ENCODE data around the gene TNFRSF18.

TNFRSF18 gene

DNA sequence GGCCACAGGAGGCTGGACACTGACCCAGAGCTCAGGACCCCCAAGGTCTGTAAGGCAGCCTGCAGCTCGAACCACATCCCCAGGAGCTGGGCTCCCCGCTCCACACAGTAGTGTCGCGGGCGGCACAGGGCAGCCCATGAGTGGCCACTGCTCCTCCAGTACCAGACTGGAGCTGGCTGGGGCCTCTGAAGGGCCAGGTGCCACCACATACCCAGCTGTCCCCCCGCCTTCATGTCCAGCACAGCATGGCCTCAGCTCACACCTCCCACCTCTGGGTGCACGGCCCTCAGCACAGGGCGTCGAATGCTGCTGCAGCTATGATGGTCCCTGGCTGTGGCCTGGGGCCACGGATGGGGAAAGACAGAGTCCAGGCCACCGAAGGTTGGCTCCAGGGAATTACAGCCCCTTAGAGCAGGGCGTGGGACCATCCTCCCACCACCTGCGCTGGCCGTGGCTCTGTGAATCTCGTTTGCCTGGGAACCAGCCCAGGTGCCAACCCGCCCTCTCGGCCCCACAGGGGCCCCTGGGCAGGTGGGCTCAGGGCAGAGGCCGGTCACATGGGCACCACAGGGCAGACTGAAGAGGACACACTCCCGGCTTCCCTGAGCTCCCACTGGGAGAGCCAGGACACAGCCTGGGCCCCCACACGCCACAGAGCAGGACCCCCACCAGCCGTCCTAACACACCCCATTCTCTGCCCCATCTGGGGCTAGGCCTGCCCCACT lies 9.7 kb upstream of the TNFRSF18 start:
- H3K4me1 ChIP-seq (ENCODE audit: insufficient read depth, low read length) = no peaks in the 10 kb centered on the region
- no peak overlapping the region for H3K9ac ChIP-seq (ENCODE audit: low read depth, low read length)
- H3K36me3 ChIP-seq (ENCODE audit: insufficient read depth, low read length) = no peaks in the 10 kb centered on the region
- no peaks in the 10 kb centered on the region for H3K9me3 ChIP-seq (ENCODE audit: control insufficient read depth, insufficient read depth, low read length)

GRCh38 chr1:1215080-1215676 lies 8.8 kb upstream of the TNFRSF18 start:
- no peaks in the 10 kb centered on the region for H3K36me3 ChIP-seq (ENCODE audit: insufficient read depth, low read length)
- no peak overlapping the region for H3K9ac ChIP-seq (ENCODE audit: low read depth, low read length)
- H3K4me1 ChIP-seq (ENCODE audit: insufficient read depth, low read length) = no peaks in the 10 kb centered on the region
- no peaks in the 10 kb centered on the region for H3K9me3 ChIP-seq (ENCODE audit: control insufficient read depth, insufficient read depth, low read length)

- Histone ChIP-seq H3K36me3 (ENCODE audit: insufficient read depth, low read length) (no peaks in the 10 kb centered on the region), H3K4me1 (ENCODE audit: insufficient read depth, low read length) (no peaks in the 10 kb centered on the region), H3K9me3 (ENCODE audit: control insufficient read depth, insufficient read depth, low read length) (no peaks in the 10 kb centered on the region), H3K9ac (ENCODE audit: low read depth, low read length) (no peak within 1 kb of the TSS)
These were observed 7.2 kb upstream of the TNFRSF18 start, which contains the start of gene TNFRSF4 for GRCh38 chr1:1213345-1214265. TSS of gene TNFRSF4 (minus strand) at chr1:1214153. CDS start at chr1:1214127, 26 bp downstream.

- Histone ChIP-seq H3K4me1 (ENCODE audit: insufficient read depth, low read length) (peaks cover 3% of the 10 kb centered on the region; the same call in 1 of the 2 replicates), H3K36me3 (ENCODE audit: insufficient read depth, low read length) (no peaks in the 10 kb centered on the region), H3K9ac (ENCODE audit: low read depth, low read length) (no peak overlapping the region), H3K9me3 (ENCODE audit: control insufficient read depth, insufficient read depth, low read length) (no peaks in the 10 kb centered on the region)
These were observed 6.5 kb upstream of the TNFRSF18 start for GRCh38 chr1:1212780-1213344.

- Histone ChIP-seq H3K4me1 (ENCODE audit: insufficient read depth, low read length) (peaks cover 5% of the 10 kb centered on the region; the same call in 1 of the 2 replicates), H3K36me3 (ENCODE audit: insufficient read depth, low read length) (no peaks in the 10 kb centered on the region), H3K9ac (ENCODE audit: low read depth, low read length) (no peak overlapping the region), H3K9me3 (ENCODE audit: control insufficient read depth, insufficient read depth, low read length) (no peaks in the 10 kb centered on the region)
These were observed 5.4 kb upstream of the TNFRSF18 start for GRCh38 chr1:1211541-1212441.

DNA sequence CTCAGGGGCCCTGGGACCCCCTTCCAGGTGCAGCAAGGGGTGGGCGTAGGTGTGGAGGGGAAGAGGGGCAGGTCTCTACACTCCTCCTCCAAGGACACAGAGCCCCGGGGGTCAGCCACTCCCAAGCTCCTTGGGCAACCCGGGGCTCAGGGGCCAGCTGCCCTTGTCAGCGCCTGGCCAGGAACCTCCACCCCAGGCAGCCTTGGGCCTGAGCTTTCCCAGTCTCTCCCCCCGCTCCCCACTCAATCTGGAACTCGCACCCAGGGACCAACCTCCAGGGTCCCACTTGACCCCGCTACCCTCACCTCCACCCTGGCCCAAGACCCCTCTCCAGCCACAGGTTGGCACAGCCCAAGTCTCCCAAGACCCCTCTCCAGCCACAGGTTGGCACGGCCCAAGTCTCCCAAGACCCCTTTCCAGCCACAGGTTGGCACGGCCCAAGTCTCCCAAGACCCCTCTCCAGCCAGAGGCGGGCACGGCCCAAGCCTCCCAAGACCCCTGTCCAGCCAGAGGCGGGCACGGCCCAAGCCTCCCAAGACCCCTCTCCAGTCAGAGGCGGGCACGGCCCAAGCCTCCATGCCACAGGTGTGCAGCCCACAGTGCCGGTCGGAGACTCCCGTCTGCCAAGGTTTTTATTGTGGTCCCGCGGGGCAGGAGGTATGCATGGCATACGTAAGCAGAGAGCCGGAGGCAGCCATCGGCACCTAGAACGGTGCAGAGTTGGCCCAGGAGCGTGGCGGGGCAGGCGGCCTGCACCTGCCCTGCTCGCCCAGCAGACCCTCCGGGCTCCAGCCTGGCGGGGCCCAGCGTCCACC lies 4.5 kb upstream of the TNFRSF18 start:
- H3K9me3 ChIP-seq (ENCODE audit: control insufficient read depth, insufficient read depth, low read length) = no peaks in the 10 kb centered on the region
- H3K9ac ChIP-seq (ENCODE audit: low read depth, low read length) = no peak overlapping the region
- H3K36me3 ChIP-seq (ENCODE audit: insufficient read depth, low read length) = no peaks in the 10 kb centered on the region
- peaks cover 7% of the 10 kb centered on the region; the same call in 1 of the 2 replicates for H3K4me1 ChIP-seq (ENCODE audit: insufficient read depth, low read length)

DNA sequence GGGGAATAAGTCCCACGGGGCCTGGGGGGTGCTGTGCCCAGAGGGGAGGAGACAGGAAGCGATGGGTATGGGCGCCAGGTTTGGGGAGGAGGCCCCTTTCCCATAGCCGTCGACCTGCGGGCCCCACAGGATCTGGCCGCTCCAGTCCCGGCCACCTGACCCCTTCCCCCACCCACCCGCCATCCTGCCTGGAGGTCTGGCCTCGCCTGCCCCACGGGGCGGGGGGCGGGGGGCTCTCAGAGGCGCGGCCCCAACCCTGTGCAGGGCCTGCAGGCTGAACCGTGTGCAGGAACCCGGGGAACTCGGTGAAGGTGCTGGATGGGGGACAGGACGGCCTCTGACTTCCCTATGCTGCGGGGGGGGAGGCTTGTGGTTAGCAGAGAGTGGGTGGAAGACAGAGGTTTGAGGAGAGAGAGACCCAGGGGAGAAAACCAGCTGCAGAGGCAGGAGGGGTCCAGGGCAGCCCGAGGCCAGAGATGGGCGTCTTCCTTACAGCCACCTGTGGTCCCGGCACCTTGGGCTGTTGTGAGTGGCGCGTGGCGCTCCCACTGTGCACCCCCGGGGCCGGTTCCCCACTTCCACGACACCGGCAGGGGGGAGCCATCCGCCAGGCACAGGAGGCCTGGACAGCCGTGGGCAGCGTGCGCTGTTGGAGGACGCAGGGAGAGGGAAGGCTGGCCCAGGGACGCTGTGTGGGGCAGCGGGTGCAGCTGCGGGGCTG lies 2.5 kb upstream of the TNFRSF18 start:
- H3K9ac ChIP-seq (ENCODE audit: low read depth, low read length) = no peak overlapping the region
- peaks cover 7% of the 10 kb centered on the region; the same call in 1 of the 2 replicates for H3K4me1 ChIP-seq (ENCODE audit: insufficient read depth, low read length)
- H3K9me3 ChIP-seq (ENCODE audit: control insufficient read depth, insufficient read depth, low read length) = no peaks in the 10 kb centered on the region
- no peaks in the 10 kb centered on the region for H3K36me3 ChIP-seq (ENCODE audit: insufficient read depth, low read length)

DNA sequence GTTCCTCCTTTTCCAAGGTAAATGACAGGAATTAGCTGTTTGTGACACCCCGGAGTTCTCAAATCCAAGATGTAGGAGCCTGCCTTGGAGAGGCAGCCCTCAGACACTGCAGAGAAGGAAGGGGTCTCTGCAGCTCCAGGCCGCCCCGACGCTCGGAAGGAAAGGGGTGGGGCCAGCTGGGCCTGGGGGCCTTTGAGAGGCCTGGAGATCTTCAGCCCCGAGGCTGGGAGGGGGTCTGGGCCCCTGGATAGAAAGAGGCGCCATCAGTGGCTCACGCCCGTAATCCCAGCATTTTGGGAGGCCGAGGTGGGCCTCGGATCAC lies 1.1 kb upstream of the TNFRSF18 start:
- peaks cover 7% of the 10 kb centered on the region; the same call in 1 of the 2 replicates for H3K4me1 ChIP-seq (ENCODE audit: insufficient read depth, low read length)
- no peaks in the 10 kb centered on the region for H3K36me3 ChIP-seq (ENCODE audit: insufficient read depth, low read length)
- H3K9me3 ChIP-seq (ENCODE audit: control insufficient read depth, insufficient read depth, low read length) = no peaks in the 10 kb centered on the region
- H3K9ac ChIP-seq (ENCODE audit: low read depth, low read length) = no peak overlapping the region

DNA sequence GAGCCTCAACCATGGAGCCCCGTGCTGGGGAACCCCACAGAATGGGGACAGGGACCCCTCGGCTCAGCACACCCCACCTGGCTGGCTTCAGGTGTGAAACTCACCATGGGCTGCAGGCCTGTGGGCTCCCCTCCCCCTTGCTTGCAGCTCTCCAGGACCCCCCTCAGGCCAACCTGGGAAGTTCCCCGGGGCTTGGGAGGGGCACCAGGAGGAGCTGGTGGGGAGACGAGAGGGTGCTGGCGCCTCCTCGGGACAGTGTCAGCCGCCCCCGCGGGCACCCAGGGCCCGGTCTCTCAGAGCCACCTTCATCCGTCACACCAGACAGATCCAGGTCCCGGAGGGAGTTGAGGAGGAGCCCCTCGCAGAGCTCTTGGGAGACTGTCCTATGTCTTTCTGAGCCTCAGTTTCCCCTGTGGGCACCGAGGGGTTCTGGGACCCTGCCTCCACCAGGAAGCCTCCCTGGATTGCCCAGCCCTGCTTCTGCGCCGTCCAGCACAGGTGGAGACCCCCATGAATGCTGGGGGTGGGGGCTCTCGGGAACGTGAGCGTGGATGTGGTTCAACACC lies 657 bp upstream of the TNFRSF18 start:
- Histone ChIP-seq H3K36me3 (ENCODE audit: insufficient read depth, low read length) (no peaks in the 10 kb centered on the region), H3K9ac (ENCODE audit: low read depth, low read length) (peak overlapping the region; percentile 32; the same call in 1 of the 2 replicates), H3K9me3 (ENCODE audit: control insufficient read depth, insufficient read depth, low read length) (no peaks in the 10 kb centered on the region), H3K4me1 (ENCODE audit: insufficient read depth, low read length) (peaks cover 7% of the 10 kb centered on the region; the same call in 1 of the 2 replicates)

DNA sequence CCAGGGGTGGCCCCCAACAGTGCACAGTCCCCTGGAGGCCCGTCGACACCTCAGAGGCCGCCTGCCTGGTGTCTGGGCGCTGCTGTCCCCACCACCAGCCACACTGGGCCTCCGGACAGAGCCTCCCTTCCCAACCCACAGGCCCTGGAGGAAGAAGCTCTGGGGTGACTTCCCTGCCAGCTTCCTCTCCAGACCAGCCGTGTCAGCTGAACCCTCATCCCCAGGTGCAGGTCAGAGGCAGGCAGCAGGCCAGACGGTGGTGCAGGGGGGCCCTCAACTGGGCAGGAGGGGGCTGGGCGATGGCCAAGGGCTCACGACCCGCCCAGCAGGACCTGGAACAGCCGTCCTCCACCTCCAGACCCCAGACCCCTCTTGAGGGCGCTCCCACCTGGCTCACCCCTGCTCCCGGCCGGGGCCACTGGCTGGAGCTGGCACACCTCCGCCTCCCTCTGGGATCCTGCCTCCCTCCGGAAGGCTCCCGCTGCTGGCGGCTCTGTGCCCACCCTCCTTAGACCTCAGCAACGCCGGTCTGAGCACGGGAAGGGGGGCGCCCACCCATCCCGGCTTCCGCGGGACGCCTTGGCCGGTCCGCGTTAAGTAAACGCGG lies 520 bp downstream of the TNFRSF18 start:
- peaks cover 7% of the 10 kb centered on the region; the same call in 1 of the 2 replicates for H3K4me1 ChIP-seq (ENCODE audit: insufficient read depth, low read length)
- H3K9ac ChIP-seq (ENCODE audit: low read depth, low read length) = peak overlapping the region; percentile 32; the same call in 1 of the 2 replicates
- H3K36me3 ChIP-seq (ENCODE audit: insufficient read depth, low read length) = no peaks in the 10 kb centered on the region
- H3K9me3 ChIP-seq (ENCODE audit: control insufficient read depth, insufficient read depth, low read length) = no peaks in the 10 kb centered on the region

DNA sequence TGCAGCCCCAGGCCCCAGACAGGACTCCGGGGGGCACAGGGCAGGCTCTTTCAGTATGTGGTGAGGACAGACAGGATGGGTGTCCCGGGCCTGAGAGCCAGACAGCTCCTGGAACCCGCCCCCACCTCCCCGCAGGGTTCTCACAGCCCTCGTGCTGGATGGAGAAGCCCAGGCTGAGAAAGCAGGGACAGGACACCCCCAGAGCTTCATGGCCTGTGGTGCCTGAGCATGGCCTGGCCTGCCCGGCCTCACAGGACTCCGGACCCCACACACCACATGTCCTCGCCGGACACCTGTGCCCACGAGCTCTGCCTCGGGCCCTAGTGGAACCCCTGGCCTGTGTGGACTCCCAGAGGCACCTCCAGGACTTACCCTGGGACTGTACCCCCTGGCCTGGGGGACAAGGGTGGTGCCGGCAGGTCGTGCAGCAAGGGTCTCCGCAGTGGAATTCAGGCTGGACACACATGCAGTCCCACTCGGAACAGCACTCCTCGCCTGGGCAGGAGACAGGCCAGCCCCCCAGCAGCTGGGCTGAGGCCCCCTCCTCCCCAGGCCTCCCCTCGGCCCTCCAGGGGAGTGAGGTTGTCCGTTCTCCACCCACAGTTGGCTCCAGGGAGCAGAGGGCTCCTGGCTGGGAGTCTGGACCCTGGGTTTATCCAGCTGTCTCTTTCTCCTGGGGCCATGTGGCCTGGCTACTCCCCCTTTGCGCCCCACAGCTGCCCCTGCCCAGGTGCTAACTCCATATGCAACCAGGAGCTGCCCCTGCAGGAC lies 1.2 kb downstream of the TNFRSF18 start:
- Histone ChIP-seq H3K9me3 (ENCODE audit: control insufficient read depth, insufficient read depth, low read length) (no peaks in the 10 kb centered on the region), H3K4me1 (ENCODE audit: insufficient read depth, low read length) (peaks cover 7% of the 10 kb centered on the region; the same call in 1 of the 2 replicates), H3K9ac (ENCODE audit: low read depth, low read length) (no peak overlapping the region), H3K36me3 (ENCODE audit: insufficient read depth, low read length) (no peaks in the 10 kb centered on the region)
